HG02759 (cell line): ENCODE data around the gene PYGB.
A peak's percentile ranks its signal among the peaks of the same experiment; 100 is the strongest.

Experiments used
- ATAC-seq: cut with Tn5 transposase; IDR thresholded peaks from one replicate; pipeline ENCODE4 v1.9.1; 2021; ENCODE audit warnings: mild to moderate bottlenecking, moderate library complexity; ENCODE audit not compliant: unreplicated experiment

Gene PYGB

GRCh38 chr20:25280574-25281535, 33.0 kb downstream of the PYGB start:
- ATAC-seq, result no peak

- peak; percentile 46 for ATAC-seq
These were observed 33.7 kb downstream of the PYGB start for GRCh38 chr20:25281541-25281991.

- ATAC-seq, result no peak
These were observed 34.3 kb downstream of the PYGB start for GRCh38 chr20:25282034-25282781.

GRCh38 chr20:25282796-25283195, 34.9 kb downstream of the PYGB start:
- no peak for ATAC-seq

GRCh38 chr20:25283221-25283951, 35.5 kb downstream of the PYGB start:
- ATAC-seq, result no peak

- ATAC-seq, result no peak
These were observed 36.3 kb downstream of the PYGB start for GRCh38 chr20:25284131-25284601.

GRCh38 chr20:25285091-25285647, 37.3 kb downstream of the PYGB start:
- no peak for ATAC-seq

GRCh38 chr20:25285856-25286798, 38.2 kb downstream of the PYGB start:
- ATAC-seq, result no peak

GRCh38 chr20:25286917-25287316, 39.0 kb downstream of the PYGB start:
- no peak for ATAC-seq

GRCh38 chr20:25287631-25288290, 39.9 kb downstream of the PYGB start:
- no peak for ATAC-seq

GRCh38 chr20:25288291-25289181, 40.7 kb downstream of the PYGB start:
- ATAC-seq, result peak; percentile 89

- ATAC-seq, result no peak
These were observed 42.2 kb downstream of the PYGB start for GRCh38 chr20:25289886-25290597.

GRCh38 chr20:25290646-25291431, 43.0 kb downstream of the PYGB start:
- no peak for ATAC-seq

- ATAC-seq, result no peak
These were observed 43.7 kb downstream of the PYGB start for GRCh38 chr20:25291432-25292133.

GRCh38 chr20:25292176-25292891, 44.4 kb downstream of the PYGB start:
- no peak for ATAC-seq
